HG02759 (cell line): ENCODE results near the gene CCDC183.
"Not testable (repeated sequence)": the region's sequence is repeated elsewhere in the genome, so short reads cannot be mapped to it uniquely, and the experiment has no call there.

ENCODE experiments used
- ATAC-seq: cut with Tn5 transposase; IDR thresholded peaks from one replicate; pipeline ENCODE4 v1.9.1; 2021; ENCODE audit warnings: mild to moderate bottlenecking, moderate library complexity; ENCODE audit not compliant: unreplicated experiment

Gene CCDC183

GRCh38 chr9:136799079-136799853, 3.1 kb downstream of the CCDC183 start:
- ATAC-seq, result no peak

- peak; percentile 61 for ATAC-seq
Observed at GRCh38 chr9:136799854-136800657, 3.9 kb downstream of the CCDC183 start.

DNA sequence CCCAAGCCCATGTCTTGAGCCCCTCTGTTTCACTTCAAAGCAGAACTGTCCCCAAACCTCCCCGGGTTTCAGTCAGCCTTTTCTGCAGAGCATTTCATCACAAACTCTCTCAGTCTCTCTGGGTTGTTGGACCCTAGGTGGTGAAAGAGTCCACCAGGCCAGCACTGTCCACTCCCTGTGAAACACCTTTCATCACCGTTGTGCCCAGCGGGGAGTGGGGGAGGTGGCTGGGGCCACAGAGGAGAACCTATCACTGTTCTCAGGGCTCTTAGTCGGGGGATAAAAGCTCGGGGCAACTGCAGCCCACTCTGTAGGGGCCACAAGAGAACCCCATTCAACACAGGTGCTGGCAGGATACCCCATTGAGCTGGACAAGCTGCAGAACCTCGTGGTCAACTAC, 6.2 kb downstream of the CCDC183 start:
- no peak for ATAC-seq

- ATAC-seq, result not testable (repeated sequence)
Observed at GRCh38 chr9:136803009-136803550, 6.9 kb downstream of the CCDC183 start.

GRCh38 chr9:136803551-136804508, 7.7 kb downstream of the CCDC183 start:
- ATAC-seq, result no peak

DNA sequence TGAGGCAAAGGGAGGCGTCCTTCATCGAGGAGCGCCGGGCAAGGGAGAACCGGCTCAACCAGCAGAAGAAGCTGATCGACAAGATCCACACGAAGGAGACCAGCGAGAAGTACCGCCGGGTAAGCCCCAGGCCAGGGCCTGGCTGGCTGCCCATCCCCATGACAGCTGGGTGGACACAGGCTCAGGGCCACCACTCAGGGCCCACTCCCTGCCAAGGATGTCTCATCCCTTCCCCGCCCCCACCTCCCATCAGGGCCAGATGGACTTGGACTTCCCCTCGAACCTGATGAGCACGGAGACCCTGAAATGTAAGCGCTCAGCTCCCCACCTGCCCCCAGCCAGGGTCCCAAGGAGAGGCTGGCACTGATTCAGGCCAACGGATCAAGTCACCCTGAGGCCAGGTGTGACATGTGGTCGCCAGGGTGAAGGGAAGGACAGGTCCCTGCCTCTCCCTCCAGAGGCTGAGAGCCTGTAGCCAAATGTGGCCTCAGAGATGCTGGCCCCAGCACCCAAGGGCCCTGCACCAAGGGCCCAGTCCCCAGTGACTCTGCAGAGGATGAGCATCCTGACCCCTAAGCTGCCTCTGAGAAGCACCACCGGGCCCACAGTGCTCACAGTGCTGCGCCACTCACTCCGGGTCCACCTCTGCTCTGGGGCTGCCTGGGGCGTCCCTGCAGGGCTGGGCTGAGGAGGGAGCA, 8.5 kb downstream of the CCDC183 start:
- no peak for ATAC-seq

- ATAC-seq, result no peak
Observed at GRCh38 chr9:136805207-136805740, 9.1 kb downstream of the CCDC183 start.

DNA sequence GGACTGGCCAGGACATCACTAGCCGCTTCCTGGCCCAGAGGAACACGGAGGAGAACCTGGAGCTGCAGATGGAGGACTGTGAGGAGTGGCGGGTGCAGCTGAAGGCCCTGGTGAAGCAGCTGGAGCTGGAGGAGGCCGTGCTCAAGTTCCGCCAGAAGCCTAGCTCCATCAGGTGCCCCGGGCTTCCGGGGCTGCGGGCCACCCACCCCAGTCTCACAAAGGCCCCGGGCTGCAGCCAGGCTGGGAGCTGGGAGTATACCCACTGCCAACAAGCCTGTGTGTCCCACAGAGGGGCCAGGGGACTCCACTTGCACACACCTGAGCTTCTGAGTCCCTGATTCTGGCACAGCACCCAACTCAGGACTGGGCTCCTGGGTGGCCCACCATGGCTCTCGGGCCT, 9.9 kb downstream of the CCDC183 start:
- ATAC-seq, result no peak

DNA sequence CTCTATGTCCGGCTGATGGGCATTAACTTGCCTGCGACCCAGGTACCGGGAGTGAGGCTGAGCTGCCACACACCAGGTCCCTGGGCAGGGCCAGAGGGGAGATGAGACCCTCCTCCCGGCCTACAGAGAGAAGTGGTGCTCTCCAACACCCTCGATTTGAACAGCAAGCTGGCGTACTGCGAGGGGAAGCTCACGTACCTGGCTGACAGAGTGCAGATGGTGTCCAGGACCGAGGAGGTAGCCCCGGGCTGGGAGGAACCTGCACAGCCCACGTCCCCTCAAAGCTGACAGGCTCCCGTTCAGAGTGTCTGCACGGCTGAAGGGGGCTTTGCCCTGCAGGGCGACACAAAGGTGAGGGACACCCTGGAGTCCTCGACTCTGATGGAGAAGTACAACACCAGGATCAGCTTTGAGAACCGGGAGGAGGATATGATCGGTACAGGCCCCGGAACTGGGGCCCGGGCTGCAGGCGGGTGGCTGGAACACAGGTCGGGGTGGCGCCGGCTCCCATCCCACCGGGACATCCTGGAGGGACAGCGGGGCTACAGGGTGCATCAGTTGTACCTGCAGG, 10.6 kb downstream of the CCDC183 start:
- ATAC-seq, result no peak

DNA sequence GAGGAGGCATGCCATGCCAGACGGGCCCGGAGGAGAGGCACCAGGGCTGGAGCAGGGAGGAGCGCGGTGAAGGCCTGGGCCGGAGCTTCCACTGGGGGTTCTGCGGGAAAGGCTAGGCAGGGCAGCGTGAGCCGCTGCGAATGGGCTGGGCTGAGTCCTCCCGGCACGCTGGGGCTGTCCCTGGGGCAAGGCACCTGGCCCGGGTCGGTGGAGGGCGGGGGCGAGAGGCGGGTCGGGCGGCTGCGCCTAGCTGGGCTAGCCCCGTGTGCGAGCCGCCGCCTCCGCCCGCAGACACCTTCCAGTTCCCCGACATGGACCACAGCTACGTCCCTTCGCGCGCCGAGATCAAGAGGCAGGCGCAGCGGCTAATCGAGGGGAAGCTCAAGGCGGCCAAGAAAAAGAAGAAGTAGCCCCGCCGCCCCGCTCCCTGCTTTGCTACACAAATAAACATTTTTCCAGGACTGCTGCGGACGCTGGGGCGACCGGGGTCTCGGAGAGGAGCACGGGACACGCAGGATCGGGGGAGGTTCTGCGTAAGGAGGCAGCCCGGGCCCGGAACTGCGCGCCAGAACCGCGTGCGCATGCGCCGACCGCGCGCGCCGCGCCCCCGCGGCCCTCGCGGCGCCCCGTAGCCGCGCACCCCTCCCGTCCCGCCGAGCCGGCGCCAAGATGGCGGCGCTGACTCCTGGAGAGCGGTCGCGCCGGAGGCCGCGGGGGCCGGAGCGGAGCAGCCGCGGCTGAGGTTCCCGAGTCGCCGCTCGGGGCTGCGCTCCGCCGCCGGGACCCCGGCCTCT, 11.3 kb downstream of the CCDC183 start, which contains the start of gene RABL6:
RABL6 (plus strand) TSS at position 668 of the 794 bp plus-strand sequence. CDS start 249 bp downstream, outside the sequence.
- peak; percentile 90 for ATAC-seq

GRCh38 chr9:136808075-136808805, 12.1 kb downstream of the CCDC183 start:
- ATAC-seq, result peak; percentile 33

DNA sequence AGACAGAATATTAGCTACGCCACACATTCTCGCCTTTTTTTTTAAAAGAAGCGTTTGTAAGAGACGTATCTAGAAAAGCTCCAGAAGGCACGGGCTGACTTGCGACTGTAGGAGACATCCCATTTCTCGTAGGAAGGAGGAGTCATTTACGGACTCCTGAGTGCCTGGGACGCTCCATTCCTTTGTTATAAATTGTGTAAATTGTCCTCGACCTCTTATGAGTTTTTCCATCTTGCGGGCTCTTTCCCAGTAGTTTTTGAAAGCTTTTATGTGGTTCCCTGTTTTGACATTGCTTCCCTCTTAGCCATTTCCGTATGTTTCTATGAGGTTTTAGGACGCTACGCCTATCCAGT, 12.6 kb downstream of the CCDC183 start:
- no peak for ATAC-seq

DNA sequence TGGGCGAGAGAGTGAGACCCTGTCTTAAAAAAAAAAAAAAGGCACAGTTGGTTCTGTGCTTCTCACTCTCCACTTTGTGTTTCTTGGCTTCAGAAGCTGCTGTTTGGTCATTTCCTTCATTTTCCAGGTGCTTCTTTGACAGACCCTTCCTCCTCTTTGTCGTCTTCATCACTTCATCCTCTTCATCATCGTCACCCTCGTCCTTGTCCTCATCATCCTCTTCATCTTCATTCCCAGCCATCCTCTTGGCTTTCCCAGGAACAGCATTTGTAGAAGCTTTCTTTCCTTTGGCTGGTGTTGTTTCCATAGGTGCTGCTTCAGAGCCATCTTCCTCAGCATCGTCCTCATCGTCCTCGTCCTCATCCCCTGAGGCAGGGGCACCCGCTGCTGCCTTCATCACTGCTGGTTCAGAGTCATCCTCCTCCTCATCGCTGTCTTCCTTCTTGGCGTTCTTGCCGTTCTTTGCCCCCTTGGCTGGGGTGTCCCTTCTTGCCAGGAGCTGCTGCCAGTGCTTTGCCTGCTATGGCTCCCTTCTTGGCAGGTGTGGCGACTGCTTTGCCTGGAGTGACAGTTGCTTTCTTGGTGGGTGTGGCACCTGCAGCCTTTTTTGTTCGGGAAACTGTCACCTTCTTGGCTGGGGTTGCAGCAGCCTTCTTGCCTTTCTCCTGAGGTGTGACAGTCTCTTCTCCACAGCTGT, 18.7 kb downstream of the CCDC183 start:
- ATAC-seq, result no peak

- no peak for ATAC-seq
Observed at GRCh38 chr9:136815422-136815782, 19.3 kb downstream of the CCDC183 start.

DNA sequence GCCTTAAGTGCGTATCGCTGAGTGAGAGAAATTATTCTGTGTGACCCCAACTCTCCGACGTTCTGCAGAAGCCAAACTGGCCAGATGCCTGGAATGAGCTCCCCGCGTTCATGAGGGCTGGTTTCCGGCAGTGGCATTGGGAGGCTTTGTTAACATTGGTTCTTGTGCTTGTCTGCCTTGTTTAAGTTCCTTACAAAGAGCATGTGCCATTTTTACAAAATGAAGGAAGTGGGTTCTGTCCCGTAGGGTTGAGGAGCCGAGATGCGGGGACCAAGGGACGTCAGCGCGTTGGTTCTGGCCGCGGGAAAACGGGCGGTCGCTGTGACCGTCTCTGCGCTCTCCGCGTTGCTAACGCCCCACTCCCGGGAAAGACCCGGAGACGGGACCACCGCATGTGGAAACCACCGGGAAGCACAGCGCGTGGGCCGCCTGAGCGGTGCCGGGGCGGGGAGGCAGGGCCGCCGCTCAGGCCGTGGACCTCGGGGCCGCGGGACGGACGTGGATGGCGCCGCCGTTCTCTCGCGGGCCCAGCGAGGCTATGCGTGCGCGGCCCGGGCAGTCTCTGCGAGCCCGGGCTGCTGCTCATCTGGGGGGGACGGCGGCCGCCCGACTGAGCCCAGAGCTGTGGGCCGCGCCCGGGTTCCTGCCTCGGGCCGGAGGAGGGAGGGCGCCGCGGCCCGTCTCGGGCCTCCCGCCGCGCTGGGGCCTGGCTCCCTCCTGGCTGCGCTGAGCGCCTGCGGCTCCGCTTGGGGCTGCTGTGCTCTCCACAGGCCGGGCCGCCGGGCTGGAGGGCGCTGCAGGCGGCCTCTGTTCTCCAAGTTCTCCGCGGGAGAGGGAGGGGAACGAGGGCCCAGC, 25.1 kb downstream of the CCDC183 start:
- ATAC-seq, result no peak

GRCh38 chr9:136821826-136822544, 25.8 kb downstream of the CCDC183 start:
- no peak for ATAC-seq
